Transverse colon (tissue), 4 donors: ENCODE measurements around the gene IFITM5.

Experiments
- CTCF ChIP-seq, 5 experiments: fragments of 200-600 bp in 3 of 5; fragments of 450-650 bp in 2 of 5; sonication (generic) in 3 of 5; IDR thresholded peaks; 1 replicate in 2 of 5; 2 replicates in 3 of 5; pipeline ENCODE4 v1.5.1; 2016 to 2017; ENCODE audit warnings: antibody characterized with exemption in 5 of 5, inconsistent platforms in 3 of 5, mild to moderate bottlenecking in 2 of 5, moderate library complexity in 1 of 5
- EP300 ChIP-seq: sonication (generic); formaldehyde crosslinking; IDR thresholded peaks from one replicate; pipeline ENCODE4 v1.6.1; 2017; ENCODE audit warnings: antibody characterized with exemption, low read depth
- POLR2A ChIP-seq: fragments of 450-650 bp; IDR thresholded peaks from one replicate; pipeline ENCODE4 v1.6.1; 2016; ENCODE audit warnings: antibody characterized with exemption, mild to moderate bottlenecking, moderate library complexity
- POLR2AphosphoS5 ChIP-seq, 3 donors: sonication (generic); formaldehyde crosslinking; IDR thresholded peaks; one replicate each; pipeline ENCODE4 v1.6.1; 2016; ENCODE audit warnings: antibody characterized with exemption in 3 of 3

GRCh38 chr11:327581-327923, 28.2 kb upstream of the IFITM5 start:
- TF ChIP-seq CTCF (IDR thresholded peaks at IDR 0.05) (no peak), POLR2A (no peak), EP300 (no peak), POLR2AphosphoS5 (IDR thresholded peaks at IDR 0.05) (no peak)
